A549 (cell line): Measurements from ENCODE around the gene SMC1A. TPM values are rescaled to one million over a fixed set of nuclear protein-coding genes. Genes with fewer than 3 reads are reported as not detected.

Experiments used
- ATAC-seq, 2 experiments: fragments of 200-7000 bp in 1 of 2; fragments of >200 bp in 1 of 2; cut with Nextera tagmentation in 1 of 2; cut with Tn5 transposase in 1 of 2; 3 replicates each; pipeline versions ENCODE4 v1.8.0 to v1.9.1; 2018 to 2020; ENCODE audit warnings: mild to moderate bottlenecking in 1 of 2, moderate library complexity in 1 of 2
- CTCF ChIA-PET: fragments of 300-600 bp; sonication (Branson Sonifier 250); formaldehyde crosslinking; extraction: SDS; loops from one replicate; lab custom pipeline; 2021; ENCODE audit warnings: antibody characterized with exemption, inconsistent platforms; lab: Yijun Ruan, JAX
- POLR2A ChIA-PET: fragments of 350-600 bp; formaldehyde crosslinking; extraction: SDS; loops from one replicate; lab custom pipeline; 2021; ENCODE audit warnings: antibody characterized with exemption, inconsistent platforms; lab: Yijun Ruan, JAX
- DNase-seq, 2 experiments: peaks; one replicate each; pipeline versions ENCODE4 v3.0.0 to v3.0.0-alpha.2; 2011 to 2016; ENCODE audit warnings: low read depth in 1 of 2, low spot score in 1 of 2
- FAIRE-seq: peaks from 2 replicates; lab custom pipeline; 2011; peaks lifted over from hg19 to GRCh38; lab: Jason Lieb, UNC
- H3K27ac ChIP-seq, 2 experiments: fragments of >200 bp; sonication (Bioruptor Twin); formaldehyde crosslinking; 3 replicates each; pipeline ENCODE4 v1.5.1; 2016 to 2017
- H3K4me1 ChIP-seq: fragments of >200 bp; sonication (Bioruptor Twin); formaldehyde crosslinking; 3 replicates; pipeline ENCODE4 v1.6.1; 2016
- H3K4me2 ChIP-seq: fragments of >200 bp; sonication (Bioruptor Twin); formaldehyde crosslinking; 3 replicates; pipeline ENCODE4 v1.6.1; 2016
- H3K4me3 ChIP-seq: fragments of >200 bp; sonication (Bioruptor Twin); formaldehyde crosslinking; 3 replicates; pipeline ENCODE4 v1.5.1; 2016
- H3K9me3 ChIP-seq: fragments of >200 bp; sonication (Bioruptor Twin); formaldehyde crosslinking; 3 replicates; pipeline ENCODE4 v1.6.1; 2016
- BHLHE40 ChIP-seq: IDR thresholded peaks from 2 replicates; pipeline ENCODE4 v1.6.1; 2012; ENCODE audit warnings: low read depth, low read length, inconsistent platforms
- CBX2 ChIP-seq: fragments of 200-600 bp; sonication (generic); IDR thresholded peaks from 2 replicates; pipeline ENCODE4 v1.6.1; 2016; ENCODE audit warnings: low read depth, mild to moderate bottlenecking, borderline replicate concordance
- CEBPB ChIP-seq, 2 experiments: fragments of >200 bp in 1 of 2; sonication (Bioruptor Twin) in 1 of 2; formaldehyde crosslinking in 1 of 2; IDR thresholded peaks; 2 replicates each; pipeline ENCODE4 v1.6.1; 2012 to 2016
- EP300 ChIP-seq, 2 experiments: fragments of >200 bp; sonication (Bioruptor Twin); formaldehyde crosslinking; IDR thresholded peaks; 2 replicates in 1 of 2; 3 replicates in 1 of 2; pipeline ENCODE4 v1.6.1; 2016 to 2017
- ESRRA ChIP-seq: fragments of 150-350 bp; IDR thresholded peaks from 2 replicates; pipeline ENCODE4 v1.6.1; 2014; ENCODE audit warnings: mild to moderate bottlenecking, low read length, borderline replicate concordance
- HOXB5 ChIP-seq: fragments of 250-450 bp; sonication (Bioruptor Pico); IDR thresholded peaks from 2 replicates; pipeline ENCODE4 v1.5.0; 2020; ENCODE audit warnings: mild to moderate bottlenecking, moderate library complexity
- JUN ChIP-seq, 2 experiments: fragments of >200 bp; sonication (Bioruptor Twin); formaldehyde crosslinking; IDR thresholded peaks; 2 replicates in 1 of 2; 3 replicates in 1 of 2; pipeline ENCODE4 v1.6.1; 2016 to 2017
- NPAS2 ChIP-seq: fragments of 250-450 bp; sonication (Bioruptor Pico); IDR thresholded peaks from 2 replicates; pipeline ENCODE4 v1.8.0; 2022; ENCODE audit warnings: mild to moderate bottlenecking, moderate library complexity, borderline replicate concordance
- NR3C1 ChIP-seq: fragments of >200 bp; sonication (Bioruptor Twin); formaldehyde crosslinking; IDR thresholded peaks from 3 replicates; pipeline ENCODE4 v1.6.1; 2017
- PHF8 ChIP-seq: fragments of 200-600 bp; sonication (generic); IDR thresholded peaks from 2 replicates; pipeline ENCODE4 v1.6.1; 2016; ENCODE audit warnings: low read depth, mild to moderate bottlenecking, antibody characterized with exemption, moderate library complexity, borderline replicate concordance
- RARB ChIP-seq: fragments of 250-450 bp; sonication (Bioruptor Pico); IDR thresholded peaks from 2 replicates; pipeline ENCODE4 v1.8.0; 2021; ENCODE audit warnings: mild to moderate bottlenecking, moderate library complexity
- RNF2 ChIP-seq: fragments of 200-600 bp; sonication (generic); IDR thresholded peaks from 2 replicates; pipeline ENCODE4 v1.6.1; 2016; ENCODE audit warnings: low read depth, mild to moderate bottlenecking, antibody characterized with exemption, moderate library complexity, borderline replicate concordance
- TP53 ChIP-seq: fragments of 250-450 bp; sonication (Bioruptor Pico); IDR thresholded peaks from 2 replicates; pipeline ENCODE4 v1.5.0; 2021; ENCODE audit warnings: mild to moderate bottlenecking, moderate library complexity
- ZC3H11A ChIP-seq: fragments of 450-650 bp; IDR thresholded peaks from 2 replicates; pipeline ENCODE4 v1.6.1; 2014; ENCODE audit warnings: antibody characterized with exemption, mild to moderate bottlenecking
- ZNF302 ChIP-seq: fragments of 250-450 bp; sonication (Bioruptor Pico); IDR thresholded peaks from 2 replicates; pipeline ENCODE4 v1.9.0; 2021; ENCODE audit warnings: inconsistent platforms, mild to moderate bottlenecking, moderate library complexity
- WGBS: methylation state at CpG from one replicate; pipeline ENCODE4 v1.1.6; 2017; ENCODE audit errors: missing lambda C conversion rate; 5-methylcytosine and 5-hydroxymethylcytosine counted together
- polyA plus RNA-seq, 4 experiments: library from polyadenylated mRNA; depleted of rRNA in 3 of 4; stranded (reverse); fragments of >200 nt; fragmentation: RNase III in 1 of 4; extraction: RNeasy Plus Mini Kit Qiagen cat#74134 plus additional on column Dnase treatment in 1 of 4; gene quantifications; 2 replicates in 3 of 4; 3 replicates in 1 of 4; pipeline ENCODE4 v1.2.3, GENCODE V29; 2011 to 2017
- small RNA-seq, 6 experiments: library from RNA; depleted of rRNA; stranded (forward); fragments of <200 nt; gene quantifications; one replicate each; pipeline ENCODE3, GENCODE V24; 2012
- TF ChIP-seq, protein P1 (sequence below): fragments of 450-650 bp; IDR thresholded peaks from 2 replicates; pipeline ENCODE4 v1.6.1; 2014; ENCODE audit warnings: antibody characterized with exemption
- TF ChIP-seq, protein P2 (sequence below): IDR thresholded peaks from 2 replicates; pipeline ENCODE4 v1.6.1; 2012; ENCODE audit warnings: low read depth, borderline replicate concordance
- TF ChIP-seq, protein P3 (sequence below): IDR thresholded peaks from 2 replicates; pipeline ENCODE4 v1.6.1; 2012

SMC1A gene
- polyA plus RNA-seq, 2 of the 4 experiments (the other 2 are of a cell fraction) = 76.7 to 100 TPM

DNA sequence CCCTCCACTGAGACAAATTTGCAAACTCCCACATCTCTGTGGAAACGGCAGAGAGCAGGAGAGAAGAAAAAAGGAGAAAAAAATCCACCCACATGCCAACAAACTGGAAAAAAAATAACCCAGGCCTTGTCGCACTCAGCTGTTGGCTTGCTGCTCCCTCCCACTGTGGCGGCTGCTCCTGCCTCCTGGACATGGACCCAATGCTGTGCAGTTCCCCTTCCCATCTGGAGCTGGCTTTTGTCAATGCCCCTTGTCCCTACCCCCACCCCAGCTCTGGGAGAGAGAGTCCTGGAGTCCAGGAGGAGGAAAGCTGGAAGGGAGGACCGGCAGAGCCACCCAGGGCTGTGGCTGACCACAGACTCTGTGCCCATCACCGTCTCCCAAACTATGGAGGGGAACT, 90.2 kb downstream of the SMC1A start:
- no peak for ATAC-seq
- no peaks in the 10 kb centered on the region for H3K9me3 ChIP-seq
- H3K27ac ChIP-seq = no peak overlapping the region
- ChIA-PET CTCF (interaction anchor here (0.8 to 8.5 kb wide), 13 partner anchors 8 to 150 kb away, joined by 3 to 174 read pairs (median 5); partner anchors contain the start of gene IQSEC2), POLR2A (no interaction called here)
- DNase-seq = no peak
- FAIRE-seq = no peak
- no peak overlapping the region for H3K4me2 ChIP-seq
- no peak overlapping the region for H3K4me3 ChIP-seq
- no peaks in the 10 kb centered on the region for H3K4me1 ChIP-seq
- TF ChIP-seq NPAS2 (CRISPR knock-in tag) (no peak), EP300 (IDR thresholded peaks at IDR 0.05) (no peak)
- 42% methylated on average over 5 of the region's 5 CpGs for WGBS

DNA sequence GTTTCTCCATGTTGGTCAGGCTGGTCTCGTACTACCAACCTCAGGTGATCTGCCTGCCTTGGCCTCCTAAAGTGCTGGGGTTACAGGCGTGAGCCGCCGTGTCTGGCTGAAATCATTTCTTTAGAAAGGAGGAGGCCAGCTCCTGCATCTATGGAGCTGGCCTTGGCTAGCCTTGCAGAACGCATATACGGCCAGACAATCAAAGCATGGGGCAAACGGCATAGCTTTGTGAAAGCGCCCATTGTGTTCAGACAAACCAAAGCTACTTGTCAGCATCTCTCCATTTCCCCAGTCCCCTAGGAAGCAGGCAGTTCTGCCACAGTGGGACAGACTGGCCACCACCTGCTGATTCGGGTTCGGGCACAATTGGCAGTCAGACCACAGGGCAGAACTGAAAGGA, 92.1 kb downstream of the SMC1A start:
- Histone ChIP-seq H3K4me3 (no peak overlapping the region), H3K9me3 (no peaks in the 10 kb centered on the region), H3K4me2 (no peak overlapping the region), H3K4me1 (no peaks in the 10 kb centered on the region), H3K27ac (no peak overlapping the region)
- 77% methylated on average over 9 of the region's 10 CpGs for whole genome bisulfite sequencing
- POLR2A ChIA-PET = no interaction called here
- TF ChIP-seq, protein P1, sequence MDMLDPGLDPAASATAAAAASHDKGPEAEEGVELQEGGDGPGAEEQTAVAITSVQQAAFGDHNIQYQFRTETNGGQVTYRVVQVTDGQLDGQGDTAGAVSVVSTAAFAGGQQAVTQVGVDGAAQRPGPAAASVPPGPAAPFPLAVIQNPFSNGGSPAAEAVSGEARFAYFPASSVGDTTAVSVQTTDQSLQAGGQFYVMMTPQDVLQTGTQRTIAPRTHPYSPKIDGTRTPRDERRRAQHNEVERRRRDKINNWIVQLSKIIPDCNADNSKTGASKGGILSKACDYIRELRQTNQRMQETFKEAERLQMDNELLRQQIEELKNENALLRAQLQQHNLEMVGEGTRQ = no peak
- TF ChIP-seq, protein P2, sequence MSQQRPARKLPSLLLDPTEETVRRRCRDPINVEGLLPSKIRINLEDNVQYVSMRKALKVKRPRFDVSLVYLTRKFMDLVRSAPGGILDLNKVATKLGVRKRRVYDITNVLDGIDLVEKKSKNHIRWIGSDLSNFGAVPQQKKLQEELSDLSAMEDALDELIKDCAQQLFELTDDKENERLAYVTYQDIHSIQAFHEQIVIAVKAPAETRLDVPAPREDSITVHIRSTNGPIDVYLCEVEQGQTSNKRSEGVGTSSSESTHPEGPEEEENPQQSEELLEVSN = no peak
- TF ChIP-seq PHF8 = no peak
- no peak for TF ChIP-seq ZNF302 (CRISPR knock-in tag)
- no peak for DNase-seq
- CTCF ChIA-PET = interaction anchor here (0.6 to 8.5 kb wide), 9 partner anchors 10 to 152 kb away, joined by 3 to 174 read pairs (median 5); no protein-coding TSS in a partner anchor
- ATAC-seq = no peak
- no peak for FAIRE-seq

DNA sequence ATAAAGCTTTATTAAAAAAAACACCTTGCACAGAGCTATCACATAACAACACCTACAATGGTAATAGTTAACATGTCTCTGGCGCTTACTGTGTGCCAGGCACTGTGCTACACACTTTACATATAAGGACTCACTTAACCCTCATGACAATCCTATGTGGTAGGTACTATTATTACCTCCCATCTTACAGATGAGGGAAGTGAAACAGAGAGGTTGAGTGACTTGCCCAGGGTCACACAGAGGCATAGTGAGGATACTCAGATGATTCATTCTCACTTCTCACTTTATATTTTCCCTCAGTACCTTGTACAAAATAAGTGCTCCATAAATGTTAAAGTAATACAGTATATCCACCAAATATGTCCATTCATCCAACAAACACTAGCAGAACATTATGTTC, 97.7 kb downstream of the SMC1A start:
- ChIA-PET CTCF (no interaction called here), POLR2A (no interaction called here)
- no peak for TF ChIP-seq RNF2
- TF ChIP-seq PHF8 = no peak
- TF ChIP-seq BHLHE40 = no peak
- TF ChIP-seq CBX2 = no peak
- TF ChIP-seq, protein P3, sequence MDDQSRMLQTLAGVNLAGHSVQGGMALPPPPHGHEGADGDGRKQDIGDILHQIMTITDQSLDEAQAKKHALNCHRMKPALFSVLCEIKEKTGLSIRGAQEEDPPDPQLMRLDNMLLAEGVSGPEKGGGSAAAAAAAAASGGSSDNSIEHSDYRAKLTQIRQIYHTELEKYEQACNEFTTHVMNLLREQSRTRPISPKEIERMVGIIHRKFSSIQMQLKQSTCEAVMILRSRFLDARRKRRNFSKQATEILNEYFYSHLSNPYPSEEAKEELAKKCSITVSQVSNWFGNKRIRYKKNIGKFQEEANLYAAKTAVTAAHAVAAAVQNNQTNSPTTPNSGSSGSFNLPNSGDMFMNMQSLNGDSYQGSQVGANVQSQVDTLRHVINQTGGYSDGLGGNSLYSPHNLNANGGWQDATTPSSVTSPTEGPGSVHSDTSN = no peak
- no peak for TF ChIP-seq TP53 (CRISPR knock-in tag)
- no peak for TF ChIP-seq JUN (IDR thresholded peaks at IDR 0.05)
- no peak for TF ChIP-seq NR3C1
- no peak for TF ChIP-seq RARB (CRISPR knock-in tag)
- no peak for TF ChIP-seq ESRRA
- no peak for TF ChIP-seq CEBPB (IDR thresholded peaks at IDR 0.05)
- no peak for TF ChIP-seq ZC3H11A
- TF ChIP-seq HOXB5 (CRISPR knock-in tag) = no peak
- Histone ChIP-seq H3K4me1 (peaks cover 2% of the 10 kb centered on the region; the same call in 2 of the 3 replicates), H3K4me3 (no peak overlapping the region), H3K27ac (no peak overlapping the region), H3K4me2 (no peak overlapping the region), H3K9me3 (no peaks in the 10 kb centered on the region)
- FAIRE-seq (no peak), DNase-seq (no peak), ATAC-seq (no peak)
- 14% methylated on average over 1 of the region's 1 CpG for WGBS

Small RNA genes within 50 kb of the gene (small RNA-seq; reads per million reads assigned to genes)
- gene AC245102.2 = 0 reads per million in 6 experiments
- 0 to 1.5 (median 0.04) reads per million in 6 experiments for gene MIR6857
- 0 reads per million in 6 experiments for gene RF00019
- 0 to 9.9 (median 0.60) reads per million in 6 experiments for gene VTRNA3-1P

Other genes starting within 250 kb of the SMC1A start
- gene KDM5C, start 197.4 kb downstream of the SMC1A start, polyA plus RNA-seq (2011; rRNA removed) = 66.8 and 82.0 TPM in 2 replicates
- 43.9 to 48.9 TPM (median 46.5 TPM) in 3 replicates for gene KDM5C, start 197.4 kb downstream of the SMC1A start, polyA plus RNA-seq (2017; fragmentation: RNase III; extraction: RNeasy Plus Mini Kit Qiagen cat#74134 plus additional on column Dnase treatment)
- gene IQSEC2, start 141.1 kb downstream of the SMC1A start, polyA plus RNA-seq (2011; rRNA removed) = 28.3 and 45.3 TPM in 2 replicates
- 31.9 to 41.4 TPM (median 37.6 TPM) in 3 replicates for gene IQSEC2, start 141.1 kb downstream of the SMC1A start, polyA plus RNA-seq (2017; fragmentation: RNase III; extraction: RNeasy Plus Mini Kit Qiagen cat#74134 plus additional on column Dnase treatment)
- gene RIBC1, start 219 bp upstream of the SMC1A start, polyA plus RNA-seq (2011; rRNA removed) = 0.52 and 0.73 TPM in 2 replicates
- 0.96 to 1.5 TPM (median 1.1 TPM) in 3 replicates for gene RIBC1, start 219 bp upstream of the SMC1A start, polyA plus RNA-seq (2017; fragmentation: RNase III; extraction: RNeasy Plus Mini Kit Qiagen cat#74134 plus additional on column Dnase treatment)
- gene HSD17B10, start 11.7 kb upstream of the SMC1A start, polyA plus RNA-seq (2011; rRNA removed) = 139 and 155 TPM in 2 replicates
- 147 to 153 TPM (median 149 TPM) in 3 replicates for gene HSD17B10, start 11.7 kb upstream of the SMC1A start, polyA plus RNA-seq (2017; fragmentation: RNase III; extraction: RNeasy Plus Mini Kit Qiagen cat#74134 plus additional on column Dnase treatment)